ENCODE measurements around the gene OR2A5. TPM values are rescaled to one million over a fixed set of nuclear protein-coding genes. Genes with fewer than 3 reads are reported as not detected.

Gene OR2A5
- total and polyA plus RNA-seq, 2 of the 8 experiments (the other 6 are each of a cell fraction or from before 2014, with no cell fraction given): not detected

GRCh38 chr7:144048648-144049047, at the start of gene OR2A5 (continued):
- TF ChIP-seq ZNF274 (IDR thresholded peaks at IDR 0.05; ENCODE audit: borderline replicate concordance, extremely low read depth, low read length) (no peak), BCL11A (IDR thresholded peaks at IDR 0.05; ENCODE audit: low read depth in 2 of 2, low read length in 2 of 2) (no peak), POLR2A (IDR thresholded peaks at IDR 0.05; ENCODE audit: control extremely low read depth in 1 of 2, low read depth in 2 of 2, low read length in 2 of 2) (no peak), NANOG (IDR thresholded peaks at IDR 0.05; ENCODE audit: insufficient read depth, low read depth, low read length, poor library complexity, severe bottlenecking) (no peak), SP4 (IDR thresholded peaks at IDR 0.05; ENCODE audit: low read length) (no peak), MAFK (IDR thresholded peaks at IDR 0.05; ENCODE audit: low read depth, low read length) (no peak), RFX5 (IDR thresholded peaks at IDR 0.05; ENCODE audit: borderline replicate concordance, low read depth, low read length) (no peak)

All from H1 (cell line).